Measurements from ENCODE around the gene RPS6KB2.
A peak's percentile ranks its signal among the peaks of the same experiment; 100 is the strongest.

RPS6KB2 gene

GRCh38 chr11:67441731-67442351, 13.5 kb downstream of the RPS6KB2 start:
- TF ChIP-seq EP300 (IDR thresholded peaks at IDR 0.05; ENCODE audit: borderline replicate concordance) (no peak), FOXM1 (IDR thresholded peaks at IDR 0.05; ENCODE audit: borderline replicate concordance, low read depth) (no peak), ZBTB7A (IDR thresholded peaks at IDR 0.05; ENCODE audit: low read depth) (no peak), EGR1 (IDR thresholded peaks at IDR 0.05) (no peak), CEBPB (IDR thresholded peaks at IDR 0.05) (no peak), TCF12 (IDR thresholded peaks at IDR 0.05; ENCODE audit: low read depth) (no peak), TEAD4 (IDR thresholded peaks at IDR 0.05) (no peak), TAF1 (IDR thresholded peaks at IDR 0.05; ENCODE audit: low read depth) (no peak), CREB1 (IDR thresholded peaks at IDR 0.05; ENCODE audit: low read depth) (no peak)
- TF ChIP-seq, protein P1, sequence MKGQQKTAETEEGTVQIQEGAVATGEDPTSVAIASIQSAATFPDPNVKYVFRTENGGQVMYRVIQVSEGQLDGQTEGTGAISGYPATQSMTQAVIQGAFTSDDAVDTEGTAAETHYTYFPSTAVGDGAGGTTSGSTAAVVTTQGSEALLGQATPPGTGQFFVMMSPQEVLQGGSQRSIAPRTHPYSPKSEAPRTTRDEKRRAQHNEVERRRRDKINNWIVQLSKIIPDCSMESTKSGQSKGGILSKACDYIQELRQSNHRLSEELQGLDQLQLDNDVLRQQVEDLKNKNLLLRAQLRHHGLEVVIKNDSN (IDR thresholded peaks at IDR 0.05), result no peak
- TF ChIP-seq, protein P2, sequence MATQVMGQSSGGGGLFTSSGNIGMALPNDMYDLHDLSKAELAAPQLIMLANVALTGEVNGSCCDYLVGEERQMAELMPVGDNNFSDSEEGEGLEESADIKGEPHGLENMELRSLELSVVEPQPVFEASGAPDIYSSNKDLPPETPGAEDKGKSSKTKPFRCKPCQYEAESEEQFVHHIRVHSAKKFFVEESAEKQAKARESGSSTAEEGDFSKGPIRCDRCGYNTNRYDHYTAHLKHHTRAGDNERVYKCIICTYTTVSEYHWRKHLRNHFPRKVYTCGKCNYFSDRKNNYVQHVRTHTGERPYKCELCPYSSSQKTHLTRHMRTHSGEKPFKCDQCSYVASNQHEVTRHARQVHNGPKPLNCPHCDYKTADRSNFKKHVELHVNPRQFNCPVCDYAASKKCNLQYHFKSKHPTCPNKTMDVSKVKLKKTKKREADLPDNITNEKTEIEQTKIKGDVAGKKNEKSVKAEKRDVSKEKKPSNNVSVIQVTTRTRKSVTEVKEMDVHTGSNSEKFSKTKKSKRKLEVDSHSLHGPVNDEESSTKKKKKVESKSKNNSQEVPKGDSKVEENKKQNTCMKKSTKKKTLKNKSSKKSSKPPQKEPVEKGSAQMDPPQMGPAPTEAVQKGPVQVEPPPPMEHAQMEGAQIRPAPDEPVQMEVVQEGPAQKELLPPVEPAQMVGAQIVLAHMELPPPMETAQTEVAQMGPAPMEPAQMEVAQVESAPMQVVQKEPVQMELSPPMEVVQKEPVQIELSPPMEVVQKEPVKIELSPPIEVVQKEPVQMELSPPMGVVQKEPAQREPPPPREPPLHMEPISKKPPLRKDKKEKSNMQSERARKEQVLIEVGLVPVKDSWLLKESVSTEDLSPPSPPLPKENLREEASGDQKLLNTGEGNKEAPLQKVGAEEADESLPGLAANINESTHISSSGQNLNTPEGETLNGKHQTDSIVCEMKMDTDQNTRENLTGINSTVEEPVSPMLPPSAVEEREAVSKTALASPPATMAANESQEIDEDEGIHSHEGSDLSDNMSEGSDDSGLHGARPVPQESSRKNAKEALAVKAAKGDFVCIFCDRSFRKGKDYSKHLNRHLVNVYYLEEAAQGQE (IDR thresholded peaks at IDR 0.05; ENCODE audit: low read depth), result no peak
- TF ChIP-seq, protein P3, sequence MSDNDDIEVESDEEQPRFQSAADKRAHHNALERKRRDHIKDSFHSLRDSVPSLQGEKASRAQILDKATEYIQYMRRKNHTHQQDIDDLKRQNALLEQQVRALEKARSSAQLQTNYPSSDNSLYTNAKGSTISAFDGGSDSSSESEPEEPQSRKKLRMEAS (IDR thresholded peaks at IDR 0.05), result no peak

DNA sequence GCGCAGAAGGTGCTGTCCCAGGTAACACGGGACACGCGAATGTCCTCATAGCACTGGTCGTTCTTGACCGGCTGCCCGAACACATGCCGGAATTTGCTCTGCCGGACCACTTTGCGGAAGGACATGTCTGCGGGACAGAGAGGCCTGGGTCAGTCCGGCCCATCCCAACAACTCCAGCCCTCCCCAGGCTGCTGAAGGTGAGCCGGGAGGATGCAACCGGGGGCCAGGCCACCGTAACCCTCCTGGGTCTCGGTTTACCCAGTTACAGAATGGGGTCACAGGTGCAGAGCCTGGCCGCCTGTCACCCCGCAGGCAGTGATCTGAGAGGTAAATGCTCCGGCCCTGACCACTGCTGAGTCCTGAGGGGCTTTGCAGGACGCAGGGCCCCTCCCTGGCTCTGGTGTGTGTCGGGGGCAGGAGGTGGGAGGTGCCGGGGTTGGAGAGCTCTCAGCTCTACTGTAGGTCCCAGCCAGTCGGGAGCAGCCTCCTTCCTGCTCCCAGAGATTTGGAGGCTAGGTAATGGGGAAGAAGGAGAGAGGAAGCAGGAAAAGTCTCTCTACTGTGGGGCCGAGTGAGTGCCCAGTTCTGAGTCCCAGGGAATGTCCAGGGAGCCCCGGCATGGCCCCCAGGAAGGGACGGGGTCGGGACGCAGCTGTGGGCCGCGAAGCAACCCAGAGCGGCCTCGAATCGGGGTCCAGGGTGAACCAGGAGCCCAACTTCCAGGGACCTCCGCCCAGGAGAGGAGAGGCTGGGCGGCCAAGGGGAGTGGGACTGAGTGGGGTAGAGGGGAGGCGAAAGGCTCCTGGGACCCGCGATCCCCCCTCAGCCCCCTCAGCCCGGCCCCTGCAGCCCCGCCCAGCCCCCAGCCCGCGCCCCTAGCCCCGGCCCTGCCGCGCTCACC, 14.5 kb downstream of the RPS6KB2 start:
- TF ChIP-seq RAD21 (IDR thresholded peaks at IDR 0.05; ENCODE audit: low read depth) (no peak), FOXM1 (IDR thresholded peaks at IDR 0.05; ENCODE audit: borderline replicate concordance, low read depth) (no peak), CREB1 (IDR thresholded peaks at IDR 0.05; ENCODE audit: low read depth) (no peak), TAF1 (IDR thresholded peaks at IDR 0.05; ENCODE audit: low read depth) (peak; percentile 7; the same call in 1 of the 2 replicates), TEAD4 (IDR thresholded peaks at IDR 0.05) (no peak)
- TF ChIP-seq, protein P3 (IDR thresholded peaks at IDR 0.05), result no peak

DNA sequence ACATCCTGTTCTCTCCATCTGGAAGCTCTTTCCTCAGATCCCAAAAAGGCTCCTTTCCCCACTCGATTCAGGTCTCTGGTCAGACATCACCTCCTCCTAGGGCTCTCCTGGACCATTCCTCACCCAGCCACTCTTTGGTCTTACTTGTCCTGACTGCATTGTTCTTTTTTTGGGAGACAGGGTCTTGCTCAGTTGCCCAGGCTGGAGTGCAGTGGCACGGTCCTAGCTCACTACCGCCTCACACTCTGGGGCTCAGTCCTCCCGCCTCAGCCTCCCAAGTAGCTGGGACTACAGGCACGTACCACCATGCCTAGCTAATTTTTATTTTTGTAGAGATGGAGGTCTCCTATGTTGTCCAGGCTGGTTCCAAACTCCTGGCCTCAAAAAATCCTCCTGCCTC, 17.2 kb downstream of the RPS6KB2 start:
- TF ChIP-seq TAF1 (IDR thresholded peaks at IDR 0.05; ENCODE audit: low read depth), result no peak
- no peak for TF ChIP-seq CEBPB (IDR thresholded peaks at IDR 0.05)
- TF ChIP-seq, protein P3 (IDR thresholded peaks at IDR 0.05), result no peak
- TF ChIP-seq EP300 (IDR thresholded peaks at IDR 0.05; ENCODE audit: borderline replicate concordance), result no peak
- no peak for TF ChIP-seq YY1 (IDR thresholded peaks at IDR 0.05; ENCODE audit: low read depth)
- TF ChIP-seq, protein P1 (IDR thresholded peaks at IDR 0.05), result no peak
- TF ChIP-seq NFIC (IDR thresholded peaks at IDR 0.05), result no peak
- no peak for TF ChIP-seq FOXM1 (IDR thresholded peaks at IDR 0.05; ENCODE audit: borderline replicate concordance, low read depth)
- TF ChIP-seq RAD21 (IDR thresholded peaks at IDR 0.05; ENCODE audit: low read depth), result no peak
- TF ChIP-seq CREB1 (IDR thresholded peaks at IDR 0.05; ENCODE audit: low read depth), result no peak
- no peak for TF ChIP-seq TEAD4 (IDR thresholded peaks at IDR 0.05)
- no peak for TF ChIP-seq EGR1 (IDR thresholded peaks at IDR 0.05)
- no peak for TF ChIP-seq ZBTB7A (IDR thresholded peaks at IDR 0.05; ENCODE audit: low read depth)
- no peak for TF ChIP-seq TCF12 (IDR thresholded peaks at IDR 0.05; ENCODE audit: low read depth)

DNA sequence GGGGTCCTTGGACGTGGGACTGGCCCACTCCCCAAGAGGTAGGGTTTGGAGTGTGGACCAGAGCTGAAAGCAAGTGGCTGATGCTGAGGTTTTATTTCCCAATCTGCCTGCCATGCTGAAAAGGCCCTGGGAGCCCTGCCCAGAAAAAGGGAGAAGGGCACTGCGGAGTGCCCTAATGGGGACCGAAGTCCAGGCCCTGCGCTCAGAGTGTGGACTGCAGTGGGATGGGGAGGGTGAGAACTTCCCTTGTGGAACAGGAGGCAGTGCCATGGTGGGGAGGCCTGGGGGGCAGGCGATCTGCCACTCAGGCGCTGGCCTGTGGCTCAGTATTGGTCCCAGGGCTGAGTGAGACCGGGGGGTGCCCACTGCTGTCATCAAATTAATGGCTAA, 19.9 kb downstream of the RPS6KB2 start:
- TF ChIP-seq TEAD4 (IDR thresholded peaks at IDR 0.05), result no peak
- TF ChIP-seq NFIC (IDR thresholded peaks at IDR 0.05), result no peak
- no peak for TF ChIP-seq TCF12 (IDR thresholded peaks at IDR 0.05; ENCODE audit: low read depth)
- no peak for TF ChIP-seq CREB1 (IDR thresholded peaks at IDR 0.05; ENCODE audit: low read depth)
- TF ChIP-seq EP300 (IDR thresholded peaks at IDR 0.05; ENCODE audit: borderline replicate concordance), result no peak
- TF ChIP-seq RAD21 (IDR thresholded peaks at IDR 0.05; ENCODE audit: low read depth), result no peak
- TF ChIP-seq, protein P3 (IDR thresholded peaks at IDR 0.05), result no peak
- TF ChIP-seq, protein P2 (IDR thresholded peaks at IDR 0.05; ENCODE audit: low read depth), result no peak
- TF ChIP-seq CEBPB (IDR thresholded peaks at IDR 0.05), result no peak
- no peak for TF ChIP-seq ZBTB7A (IDR thresholded peaks at IDR 0.05; ENCODE audit: low read depth)
- no peak for TF ChIP-seq TAF1 (IDR thresholded peaks at IDR 0.05; ENCODE audit: low read depth)

All from Ishikawa (cell line).